Measurements from ENCODE around the gene CAMKMT.
A peak's percentile ranks its signal among the peaks of the same experiment; 100 is the strongest.

CAMKMT gene

DNA sequence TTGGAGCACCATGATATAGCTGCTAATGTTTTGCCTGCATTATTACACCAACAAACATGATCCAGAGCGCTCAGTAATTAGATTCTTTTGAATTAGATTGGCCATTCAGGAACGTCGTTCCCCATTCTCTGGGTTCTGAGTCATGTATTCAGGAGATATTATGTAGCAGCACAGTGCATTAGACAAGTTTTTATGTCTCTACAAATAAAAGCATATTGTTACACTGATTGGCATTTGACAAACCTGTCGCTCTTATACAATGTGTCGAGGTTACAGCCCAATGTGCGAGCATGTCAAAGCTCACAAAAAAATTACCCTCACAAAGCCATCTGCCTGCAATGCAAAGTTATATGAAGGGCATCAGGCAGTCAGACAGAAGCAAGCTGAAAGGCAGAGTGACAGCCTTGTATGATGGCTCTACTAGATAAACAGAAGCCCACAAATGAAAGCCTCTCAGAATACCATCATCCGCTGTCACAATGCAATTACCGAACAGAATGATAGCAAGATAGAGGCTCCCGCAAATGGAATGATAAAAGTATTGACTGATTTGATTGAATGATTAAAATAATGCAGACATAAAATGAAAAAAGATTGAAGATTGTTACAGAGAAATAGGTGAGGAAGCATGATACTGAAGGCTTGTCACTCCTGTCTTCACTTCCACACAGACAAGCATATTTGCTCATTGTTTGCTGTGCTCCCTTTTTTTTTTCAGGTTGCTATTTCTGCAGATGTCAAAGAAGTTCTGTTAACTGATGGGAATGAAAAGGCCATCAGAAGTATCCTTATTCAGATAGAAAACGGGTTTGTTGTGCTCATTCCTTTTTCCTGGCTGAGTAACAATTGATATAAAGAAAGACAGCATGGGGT is 345.2 kb downstream of the CAMKMT start:
- no peak overlapping the region for H3K4me3 ChIP-seq (ENCODE audit: low read depth, low read length)
- TF ChIP-seq, protein P1, sequence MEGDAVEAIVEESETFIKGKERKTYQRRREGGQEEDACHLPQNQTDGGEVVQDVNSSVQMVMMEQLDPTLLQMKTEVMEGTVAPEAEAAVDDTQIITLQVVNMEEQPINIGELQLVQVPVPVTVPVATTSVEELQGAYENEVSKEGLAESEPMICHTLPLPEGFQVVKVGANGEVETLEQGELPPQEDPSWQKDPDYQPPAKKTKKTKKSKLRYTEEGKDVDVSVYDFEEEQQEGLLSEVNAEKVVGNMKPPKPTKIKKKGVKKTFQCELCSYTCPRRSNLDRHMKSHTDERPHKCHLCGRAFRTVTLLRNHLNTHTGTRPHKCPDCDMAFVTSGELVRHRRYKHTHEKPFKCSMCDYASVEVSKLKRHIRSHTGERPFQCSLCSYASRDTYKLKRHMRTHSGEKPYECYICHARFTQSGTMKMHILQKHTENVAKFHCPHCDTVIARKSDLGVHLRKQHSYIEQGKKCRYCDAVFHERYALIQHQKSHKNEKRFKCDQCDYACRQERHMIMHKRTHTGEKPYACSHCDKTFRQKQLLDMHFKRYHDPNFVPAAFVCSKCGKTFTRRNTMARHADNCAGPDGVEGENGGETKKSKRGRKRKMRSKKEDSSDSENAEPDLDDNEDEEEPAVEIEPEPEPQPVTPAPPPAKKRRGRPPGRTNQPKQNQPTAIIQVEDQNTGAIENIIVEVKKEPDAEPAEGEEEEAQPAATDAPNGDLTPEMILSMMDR (IDR thresholded peaks at IDR 0.05; ENCODE audit: control insufficient read depth, extremely low read depth, insufficient read depth), result no peak
- DNase-seq (ENCODE audit: low read depth), result no peak

DNA sequence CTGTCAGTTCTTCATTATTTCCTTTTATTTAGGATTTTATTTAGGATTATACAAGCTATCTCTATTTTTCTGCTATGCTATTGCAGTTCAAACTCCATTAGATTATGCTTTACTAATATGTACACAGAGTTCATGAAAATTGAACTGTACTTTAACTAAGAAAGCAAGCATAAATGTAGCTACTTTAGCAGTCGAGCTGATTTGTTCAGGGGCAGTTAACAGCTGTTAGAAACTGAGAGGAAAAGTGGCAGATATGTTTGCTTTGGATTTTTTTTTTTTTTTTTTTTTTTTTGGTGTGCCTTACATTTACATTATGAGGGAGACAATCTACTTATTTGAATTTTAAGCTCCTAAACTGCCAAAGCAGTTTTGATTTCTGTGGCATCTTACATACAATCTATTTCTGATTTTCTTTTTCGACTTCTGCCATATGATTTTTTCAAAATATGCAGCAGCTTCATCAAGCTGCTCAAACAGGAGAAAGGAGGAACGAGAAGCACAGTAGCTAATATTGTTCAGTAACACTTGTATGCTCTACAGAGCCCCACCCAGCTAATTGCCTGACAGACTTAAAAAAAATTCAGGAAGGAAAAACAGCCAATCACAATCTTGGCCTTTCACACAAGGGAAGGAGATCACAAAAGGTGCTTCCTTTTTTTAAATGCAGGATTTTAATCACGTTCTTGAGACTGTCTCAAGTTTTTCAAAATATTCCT is 346.4 kb downstream of the CAMKMT start:
- no peak for DNase-seq (ENCODE audit: low read depth)
- TF ChIP-seq, protein P1 (IDR thresholded peaks at IDR 0.05; ENCODE audit: control insufficient read depth, extremely low read depth, insufficient read depth), result no peak
- H3K4me3 ChIP-seq (ENCODE audit: low read depth, low read length), result no peak overlapping the region

DNA sequence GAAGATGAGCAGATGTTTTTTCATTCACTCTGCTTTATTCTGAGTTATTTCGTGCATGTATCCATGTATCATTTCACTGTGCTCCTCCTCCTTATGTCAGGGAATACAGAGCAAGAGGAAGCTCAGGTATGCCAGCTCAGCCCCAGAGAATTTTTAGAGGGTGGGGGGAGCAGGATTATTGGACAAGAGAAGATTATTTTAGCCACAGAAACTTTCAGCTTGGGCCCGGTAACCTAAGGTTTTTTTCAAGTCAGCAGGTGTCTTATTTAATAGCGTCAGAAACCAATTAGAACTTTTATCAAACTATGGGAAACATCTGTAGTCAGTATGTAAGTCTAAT is 346.9 kb downstream of the CAMKMT start:
- no peak overlapping the region for H3K4me3 ChIP-seq (ENCODE audit: low read depth, low read length)
- DNase-seq (ENCODE audit: low read depth), result no peak

DNA sequence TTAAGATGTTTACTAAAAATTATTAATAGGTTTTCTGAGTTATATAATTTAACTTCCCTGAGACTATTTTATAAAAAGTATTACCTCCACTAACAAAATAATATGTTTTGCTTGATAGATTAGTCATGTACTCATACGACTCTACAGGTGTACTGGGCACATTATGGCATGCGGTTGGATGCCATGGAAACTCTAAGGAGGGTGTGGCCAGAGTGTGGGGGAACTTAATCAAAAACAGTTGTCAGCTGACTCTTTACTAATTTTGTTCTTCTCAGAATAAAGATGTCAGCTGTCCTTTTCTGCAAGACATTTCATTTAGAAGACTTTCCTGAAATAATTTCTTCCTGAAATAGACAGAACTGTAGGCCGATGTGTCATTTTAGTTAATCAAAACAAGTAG is 351.4 kb downstream of the CAMKMT start:
- no peak for DNase-seq (ENCODE audit: low read depth)
- H3K4me3 ChIP-seq (ENCODE audit: low read depth, low read length), result no peak overlapping the region
- TF ChIP-seq, protein P1 (IDR thresholded peaks at IDR 0.05; ENCODE audit: control insufficient read depth, extremely low read depth, insufficient read depth), result no peak

More for the DNA sequence above, 346.9 kb downstream of the CAMKMT start:
- TF ChIP-seq, protein P1 (IDR thresholded peaks at IDR 0.05; ENCODE audit: control insufficient read depth, extremely low read depth, insufficient read depth), result no peak

DNA sequence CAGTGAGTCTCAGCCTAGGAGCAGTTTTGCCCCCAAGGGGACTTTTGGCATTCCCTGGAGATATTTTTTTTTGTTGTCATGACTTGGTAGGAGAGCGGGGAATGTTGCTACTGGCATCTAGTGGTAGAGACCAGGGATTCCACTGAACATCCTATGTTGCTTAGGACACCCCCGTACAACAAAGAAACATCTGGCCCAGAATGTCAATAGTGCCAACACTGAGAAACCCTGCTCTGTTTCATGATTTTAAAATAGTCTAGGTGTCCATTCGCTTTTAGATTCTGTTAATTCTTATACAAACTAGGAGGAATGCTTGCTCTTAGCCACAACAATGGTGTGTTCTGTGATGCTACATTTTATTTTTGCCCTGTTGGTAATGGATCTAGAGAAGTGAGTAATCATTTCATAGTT is 353.9 kb downstream of the CAMKMT start:
- DNase-seq (ENCODE audit: low read depth), result no peak
- H3K4me3 ChIP-seq (ENCODE audit: low read depth, low read length), result no peak overlapping the region
- TF ChIP-seq, protein P1 (IDR thresholded peaks at IDR 0.05; ENCODE audit: control insufficient read depth, extremely low read depth, insufficient read depth), result peak; percentile 33; the same call in 1 of the 2 replicates

DNA sequence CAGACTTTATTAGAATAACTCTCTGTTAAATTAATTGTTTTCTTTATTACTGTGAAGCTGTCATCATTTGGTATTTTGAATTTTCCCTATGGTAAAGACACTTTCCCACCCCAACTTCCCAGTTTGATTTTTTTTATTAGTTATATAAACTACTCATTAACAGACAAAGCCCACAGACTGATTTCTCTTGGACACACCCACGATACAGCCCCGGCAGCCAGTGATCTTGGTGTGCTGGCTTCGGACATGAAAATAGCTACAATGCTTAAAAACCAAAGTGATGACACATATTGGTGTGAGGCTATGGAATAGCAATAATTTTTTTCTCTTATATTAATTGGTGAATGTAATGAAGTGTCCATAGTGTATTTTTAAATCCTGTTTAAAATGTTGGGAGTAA is 354.4 kb downstream of the CAMKMT start:
- DNase-seq (ENCODE audit: low read depth), result no peak
- TF ChIP-seq, protein P1 (IDR thresholded peaks at IDR 0.05; ENCODE audit: control insufficient read depth, extremely low read depth, insufficient read depth), result no peak
- no peak overlapping the region for H3K4me3 ChIP-seq (ENCODE audit: low read depth, low read length)

Data from LNCaP clone FGC (cell line).